Activated T-helper 2 cell treated with anti-CD3 and anti-CD28 coated beads, Interferon-gamma antibody, Interleukin-2, Interleukin-4, amounts not matched to agents 10 μg/mL and 5 μg/mL and 100 μg/mL, durations not matched to agents 14 hours and 24 hours and 36 hours (primary cell): Measurements from ENCODE around the gene MYBPC3. TPM values are rescaled to one million over a fixed set of nuclear protein-coding genes. Genes with fewer than 3 reads are reported as not detected.
"Not testable (repeated sequence)": the region's sequence is repeated elsewhere in the genome, so short reads cannot be mapped to it uniquely, and the experiment has no call there.

Experiments used
- DNase-seq: peaks from one replicate; pipeline ENCODE4 v3.0.0; 2021; ENCODE audit warnings: low spot score
- H3K27ac Mint-ChIP-seq: one replicate; pipeline ENCODE4 v1.8.0; 2021; ENCODE audit warnings: mixed read lengths
- H3K27me3 Mint-ChIP-seq: one replicate; pipeline ENCODE4 v1.8.0; 2021; ENCODE audit warnings: low read depth, mixed read lengths
- H3K36me3 Mint-ChIP-seq: one replicate; pipeline ENCODE4 v1.8.0; 2021; ENCODE audit warnings: low read depth, mixed read lengths
- H3K4me1 Mint-ChIP-seq: one replicate; pipeline ENCODE4 v1.8.0; 2021; ENCODE audit warnings: low read depth, mixed read lengths
- H3K4me3 Mint-ChIP-seq: one replicate; pipeline ENCODE4 v1.8.0; 2021; ENCODE audit warnings: low read depth, mild to moderate bottlenecking, moderate library complexity, mixed read lengths
- H3K9me3 Mint-ChIP-seq: one replicate; pipeline ENCODE4 v1.8.0; 2021; ENCODE audit warnings: mixed read lengths
- intact Hi-C: fragments of 100-400 bp; cut with micrococcal nuclease; formaldehyde crosslinking; loops from one replicate; pipeline ENCODE4 v1.15.1; 2023
- total RNA-seq: library from RNA; stranded (reverse); gene quantifications from 2 replicates; pipeline ENCODE4 v1.2.3, GENCODE V29; 2022

Gene MYBPC3
- total RNA-seq, 1 donor from 2014 or later = not detected

DNA sequence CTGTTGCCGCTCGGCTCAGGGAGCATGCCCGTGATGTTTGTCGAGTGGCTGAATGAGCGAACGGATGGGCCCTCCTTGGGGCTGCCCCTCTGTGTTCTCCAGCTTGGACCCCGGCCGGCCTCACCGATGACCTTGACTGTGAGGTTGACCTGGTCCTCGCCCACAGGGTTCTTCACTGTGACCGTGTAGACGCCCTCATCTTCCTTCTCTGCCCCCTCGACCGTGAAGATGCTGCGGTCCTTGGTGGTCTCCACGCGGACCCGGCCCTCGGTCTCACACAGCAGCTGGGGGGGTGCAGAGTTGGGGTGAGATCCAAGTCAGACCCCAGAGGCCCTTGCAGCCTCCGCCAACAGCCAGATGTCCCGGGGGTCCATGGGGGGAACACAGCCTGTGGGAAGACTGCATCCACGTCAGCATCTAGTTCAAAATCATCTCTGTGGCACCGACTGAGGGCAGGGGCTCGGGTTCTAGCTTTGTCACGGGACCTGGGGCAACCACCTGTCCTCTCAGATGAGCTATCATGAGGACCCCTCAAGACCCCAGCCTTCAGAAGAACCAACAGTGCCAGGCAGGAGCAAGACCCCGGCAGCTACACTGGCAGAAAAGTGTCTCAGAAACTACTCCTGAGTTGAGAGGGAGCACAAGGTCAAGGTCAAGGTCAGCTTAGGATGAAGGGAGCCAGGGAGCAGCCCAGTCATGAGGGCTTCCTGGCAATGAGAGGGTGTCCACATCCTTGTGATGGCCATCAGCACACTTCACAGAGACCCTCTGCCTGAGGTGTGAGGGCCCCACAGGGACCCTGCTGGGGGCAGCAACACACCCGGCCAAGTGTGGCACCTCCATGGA lies 13.9 kb downstream of the MYBPC3 start:
- intact Hi-C loops = no loop called here
- no peak overlapping the region for H3K4me3 Mint-ChIP-seq
- H3K27ac Mint-ChIP-seq = no peak overlapping the region
- H3K4me1 Mint-ChIP-seq = no peaks in the 10 kb centered on the region
- no peak for DNase-seq
- no peaks in the 10 kb centered on the region for H3K9me3 Mint-ChIP-seq
- no peaks in the 10 kb centered on the region for H3K36me3 Mint-ChIP-seq
- H3K27me3 Mint-ChIP-seq = no peaks in the 10 kb centered on the region

GRCh38 chr11:47337229-47337924 lies 15.1 kb downstream of the MYBPC3 start:
- Mint-ChIP-seq H3K36me3 (no peaks in the 10 kb centered on the region), H3K9me3 (no peaks in the 10 kb centered on the region), H3K4me3 (no peak overlapping the region), H3K27me3 (no peaks in the 10 kb centered on the region), H3K4me1 (no peaks in the 10 kb centered on the region), H3K27ac (no peak overlapping the region)
- intact Hi-C loops = no loop called here
- no peak for DNase-seq

GRCh38 chr11:47336595-47336994 lies 15.9 kb downstream of the MYBPC3 start:
- Mint-ChIP-seq H3K36me3 (no peaks in the 10 kb centered on the region), H3K27me3 (no peaks in the 10 kb centered on the region), H3K27ac (no peak overlapping the region), H3K9me3 (no peaks in the 10 kb centered on the region), H3K4me1 (no peaks in the 10 kb centered on the region), H3K4me3 (no peak overlapping the region)
- DNase-seq = no peak
- intact Hi-C loops = no loop called here

GRCh38 chr11:47335733-47336132 lies 16.8 kb downstream of the MYBPC3 start:
- H3K27ac Mint-ChIP-seq = no peak overlapping the region
- no peaks in the 10 kb centered on the region for H3K36me3 Mint-ChIP-seq
- H3K4me1 Mint-ChIP-seq = no peaks in the 10 kb centered on the region
- intact Hi-C loops = no loop called here
- DNase-seq = no peak
- H3K27me3 Mint-ChIP-seq = no peaks in the 10 kb centered on the region
- no peaks in the 10 kb centered on the region for H3K9me3 Mint-ChIP-seq
- H3K4me3 Mint-ChIP-seq = no peak overlapping the region

DNA sequence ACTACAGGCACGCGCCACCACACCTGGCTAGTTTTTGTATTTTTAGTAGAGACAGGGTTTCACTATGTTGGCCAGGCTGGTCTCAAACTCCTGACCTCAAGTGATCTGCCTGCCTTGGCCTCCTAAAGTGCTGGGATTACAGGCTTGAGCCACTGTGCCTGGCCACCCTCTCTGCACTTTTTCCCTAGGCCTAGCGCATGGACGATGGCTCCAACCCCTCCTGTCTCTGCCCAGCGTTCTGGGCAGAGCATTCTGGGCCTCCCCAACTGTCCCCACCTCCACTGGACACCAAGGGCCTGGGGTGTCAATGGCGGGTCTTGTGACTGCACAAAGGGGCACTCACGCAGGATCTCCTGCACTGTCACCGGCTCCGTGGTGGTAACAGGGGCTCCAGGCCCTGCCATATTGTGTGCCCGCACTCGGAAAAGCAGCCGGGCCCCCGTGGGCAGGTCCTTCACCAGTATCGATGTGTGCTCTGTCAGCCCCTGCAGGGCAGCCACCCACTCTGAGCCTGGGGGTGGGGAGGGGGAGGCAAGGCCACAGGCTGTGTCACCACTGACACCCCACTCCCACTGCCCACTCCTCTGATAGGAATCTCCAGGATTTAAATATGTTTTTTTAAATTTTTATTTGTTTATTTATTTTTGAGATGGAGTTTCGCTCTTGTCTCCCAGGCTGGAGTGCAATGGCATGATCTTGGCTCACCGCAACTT lies 17.6 kb downstream of the MYBPC3 start:
- intact Hi-C loops, H3K9me3 Mint-ChIP-seq, H3K4me3 Mint-ChIP-seq, H3K27me3 Mint-ChIP-seq, H3K36me3 Mint-ChIP-seq, DNase-seq, H3K4me1 Mint-ChIP-seq, H3K27ac Mint-ChIP-seq: not testable (repeated sequence)

- DNase-seq = no peak
- Mint-ChIP-seq H3K27ac (no peak overlapping the region), H3K4me3 (no peak overlapping the region), H3K4me1 (no peaks in the 10 kb centered on the region), H3K36me3 (peaks cover 5% of the 10 kb centered on the region), H3K27me3 (no peaks in the 10 kb centered on the region), H3K9me3 (no peaks in the 10 kb centered on the region)
- intact Hi-C loops = no loop called here
Measured at GRCh38 chr11:47333886-47334443, 18.5 kb downstream of the MYBPC3 start.

GRCh38 chr11:47333526-47333845 lies 19.0 kb downstream of the MYBPC3 start:
- intact Hi-C loops = no loop called here
- Mint-ChIP-seq H3K9me3 (no peaks in the 10 kb centered on the region), H3K36me3 (peaks cover 10% of the 10 kb centered on the region), H3K27ac (no peak overlapping the region), H3K4me1 (no peaks in the 10 kb centered on the region), H3K4me3 (no peak overlapping the region), H3K27me3 (no peaks in the 10 kb centered on the region)
- DNase-seq = no peak

GRCh38 chr11:47332791-47333525 lies 19.5 kb downstream of the MYBPC3 start:
- no peak for DNase-seq
- intact Hi-C loops = no loop called here
- no peaks in the 10 kb centered on the region for H3K4me1 Mint-ChIP-seq
- H3K4me3 Mint-ChIP-seq = no peak overlapping the region
- peaks cover 11% of the 10 kb centered on the region for H3K36me3 Mint-ChIP-seq
- H3K27me3 Mint-ChIP-seq = no peaks in the 10 kb centered on the region
- no peak overlapping the region for H3K27ac Mint-ChIP-seq
- H3K9me3 Mint-ChIP-seq = no peaks in the 10 kb centered on the region

- H3K27me3 Mint-ChIP-seq = no peaks in the 10 kb centered on the region
- H3K4me3 Mint-ChIP-seq = no peak overlapping the region
- intact Hi-C loops = no loop called here
- H3K36me3 Mint-ChIP-seq = peaks cover 18% of the 10 kb centered on the region
- no peaks in the 10 kb centered on the region for H3K4me1 Mint-ChIP-seq
- DNase-seq = no peak
- H3K9me3 Mint-ChIP-seq = no peaks in the 10 kb centered on the region
- H3K27ac Mint-ChIP-seq = no peak overlapping the region
Measured at GRCh38 chr11:47332303-47332711, 20.2 kb downstream of the MYBPC3 start.

DNA sequence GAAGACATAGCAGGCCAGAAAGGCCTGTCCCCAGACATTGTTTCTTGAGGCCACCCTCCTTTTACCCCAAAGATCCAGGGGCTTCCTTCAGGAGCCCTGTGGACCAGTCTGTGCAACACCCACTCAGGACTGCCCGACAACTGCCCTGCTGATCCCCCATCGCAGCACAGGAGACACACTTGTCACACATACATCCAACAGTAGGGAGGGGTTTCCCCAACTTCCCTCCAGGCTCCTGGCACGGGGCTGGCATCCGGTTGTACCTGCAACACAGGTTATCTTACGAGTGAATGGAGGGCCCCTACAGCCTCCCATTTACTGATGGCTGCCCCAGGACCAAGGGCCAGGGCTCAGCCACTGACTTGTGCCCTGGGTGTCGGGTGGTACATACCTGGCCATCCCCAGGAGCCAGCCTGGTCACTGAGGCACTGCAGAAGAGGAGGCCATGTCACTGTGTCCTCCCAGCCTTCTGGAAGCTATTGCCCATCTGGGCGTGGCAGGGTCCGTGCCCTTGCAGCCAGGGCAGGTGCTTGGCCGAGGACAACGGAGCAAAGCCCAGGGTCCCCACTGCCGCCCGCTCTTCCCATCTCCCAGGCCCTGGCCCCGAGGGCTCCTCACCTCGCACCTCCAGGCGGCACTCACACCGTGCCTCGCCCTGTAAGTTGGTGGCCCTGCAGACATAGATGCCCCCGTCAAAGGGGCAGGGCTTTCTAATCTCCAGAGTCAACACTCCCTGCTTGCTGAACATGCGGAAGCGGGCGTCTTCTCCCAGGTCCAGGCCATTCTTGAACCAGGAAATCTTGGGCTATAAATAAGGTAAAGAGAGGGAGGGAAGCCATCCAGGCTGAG lies 20.8 kb downstream of the MYBPC3 start:
- intact Hi-C loops = no loop called here
- Mint-ChIP-seq H3K36me3 (peaks cover 22% of the 10 kb centered on the region), H3K27ac (no peak overlapping the region), H3K9me3 (no peaks in the 10 kb centered on the region), H3K4me1 (no peaks in the 10 kb centered on the region), H3K27me3 (no peaks in the 10 kb centered on the region), H3K4me3 (no peak overlapping the region)
- no peak for DNase-seq

GRCh38 chr11:47329987-47330931 lies 22.2 kb downstream of the MYBPC3 start:
- Mint-ChIP-seq H3K36me3 (peaks cover 26% of the 10 kb centered on the region), H3K27ac (no peak overlapping the region)

More at GRCh38 chr11:47329987-47330931, 22.2 kb downstream of the MYBPC3 start:
- no peaks in the 10 kb centered on the region for H3K9me3 Mint-ChIP-seq
- no peaks in the 10 kb centered on the region for H3K27me3 Mint-ChIP-seq
- no peaks in the 10 kb centered on the region for H3K4me1 Mint-ChIP-seq
- H3K4me3 Mint-ChIP-seq = no peak overlapping the region
- intact Hi-C loops = no loop called here
- DNase-seq = no peak
